ENCODE measurements around the gene DEPDC4.

DNA sequence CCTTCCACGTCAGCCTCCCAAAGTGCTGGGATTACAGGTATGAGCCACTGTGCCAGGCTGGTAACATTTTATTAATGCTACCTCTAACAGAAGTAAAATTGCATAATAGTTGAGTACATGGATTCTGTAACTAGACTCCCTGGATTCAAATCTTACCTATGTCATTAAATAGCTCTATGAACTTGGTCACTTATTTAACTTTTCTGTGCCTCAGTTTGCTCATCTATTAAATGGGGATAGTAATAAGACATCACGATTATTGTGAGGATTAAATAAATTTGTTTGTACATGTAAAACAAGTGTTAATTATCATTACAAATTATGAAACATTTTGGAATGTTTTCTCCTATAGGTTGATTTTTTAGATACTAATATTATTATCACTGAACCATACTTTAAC is 59.6 kb downstream of the DEPDC4 start:
- TF ChIP-seq, protein P1, sequence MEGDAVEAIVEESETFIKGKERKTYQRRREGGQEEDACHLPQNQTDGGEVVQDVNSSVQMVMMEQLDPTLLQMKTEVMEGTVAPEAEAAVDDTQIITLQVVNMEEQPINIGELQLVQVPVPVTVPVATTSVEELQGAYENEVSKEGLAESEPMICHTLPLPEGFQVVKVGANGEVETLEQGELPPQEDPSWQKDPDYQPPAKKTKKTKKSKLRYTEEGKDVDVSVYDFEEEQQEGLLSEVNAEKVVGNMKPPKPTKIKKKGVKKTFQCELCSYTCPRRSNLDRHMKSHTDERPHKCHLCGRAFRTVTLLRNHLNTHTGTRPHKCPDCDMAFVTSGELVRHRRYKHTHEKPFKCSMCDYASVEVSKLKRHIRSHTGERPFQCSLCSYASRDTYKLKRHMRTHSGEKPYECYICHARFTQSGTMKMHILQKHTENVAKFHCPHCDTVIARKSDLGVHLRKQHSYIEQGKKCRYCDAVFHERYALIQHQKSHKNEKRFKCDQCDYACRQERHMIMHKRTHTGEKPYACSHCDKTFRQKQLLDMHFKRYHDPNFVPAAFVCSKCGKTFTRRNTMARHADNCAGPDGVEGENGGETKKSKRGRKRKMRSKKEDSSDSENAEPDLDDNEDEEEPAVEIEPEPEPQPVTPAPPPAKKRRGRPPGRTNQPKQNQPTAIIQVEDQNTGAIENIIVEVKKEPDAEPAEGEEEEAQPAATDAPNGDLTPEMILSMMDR (IDR thresholded peaks at IDR 0.05; ENCODE audit: low read length) = no peak
- TF ChIP-seq EZH2 (optimal IDR thresholded peaks at IDR 0.05; ENCODE audit: low read depth, low read length) (no peak), EZH2phosphoT487 (IDR thresholded peaks at IDR 0.05; ENCODE audit: low read length) (no peak)

Data from MM.1S (cell line).